GM20000 (cell line): ENCODE results near the gene BEAN1.

ENCODE experiments used
- DNase-seq: peaks from one replicate; pipeline ENCODE4 v3.0.0; 2012; ENCODE audit warnings: low spot score
- TF ChIP-seq, protein P1 (sequence below): IDR thresholded peaks from 2 replicates; pipeline ENCODE4 v1.5.1; 2012; ENCODE audit warnings: mild to moderate bottlenecking, control low read depth; ENCODE audit errors: extremely low read depth, missing control alignments

Gene BEAN1

GRCh38 chr16:66422366-66422765 lies 4.7 kb upstream of the BEAN1 start:
- no peak for DNase-seq
- TF ChIP-seq, protein P1, sequence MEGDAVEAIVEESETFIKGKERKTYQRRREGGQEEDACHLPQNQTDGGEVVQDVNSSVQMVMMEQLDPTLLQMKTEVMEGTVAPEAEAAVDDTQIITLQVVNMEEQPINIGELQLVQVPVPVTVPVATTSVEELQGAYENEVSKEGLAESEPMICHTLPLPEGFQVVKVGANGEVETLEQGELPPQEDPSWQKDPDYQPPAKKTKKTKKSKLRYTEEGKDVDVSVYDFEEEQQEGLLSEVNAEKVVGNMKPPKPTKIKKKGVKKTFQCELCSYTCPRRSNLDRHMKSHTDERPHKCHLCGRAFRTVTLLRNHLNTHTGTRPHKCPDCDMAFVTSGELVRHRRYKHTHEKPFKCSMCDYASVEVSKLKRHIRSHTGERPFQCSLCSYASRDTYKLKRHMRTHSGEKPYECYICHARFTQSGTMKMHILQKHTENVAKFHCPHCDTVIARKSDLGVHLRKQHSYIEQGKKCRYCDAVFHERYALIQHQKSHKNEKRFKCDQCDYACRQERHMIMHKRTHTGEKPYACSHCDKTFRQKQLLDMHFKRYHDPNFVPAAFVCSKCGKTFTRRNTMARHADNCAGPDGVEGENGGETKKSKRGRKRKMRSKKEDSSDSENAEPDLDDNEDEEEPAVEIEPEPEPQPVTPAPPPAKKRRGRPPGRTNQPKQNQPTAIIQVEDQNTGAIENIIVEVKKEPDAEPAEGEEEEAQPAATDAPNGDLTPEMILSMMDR: no peak

DNA sequence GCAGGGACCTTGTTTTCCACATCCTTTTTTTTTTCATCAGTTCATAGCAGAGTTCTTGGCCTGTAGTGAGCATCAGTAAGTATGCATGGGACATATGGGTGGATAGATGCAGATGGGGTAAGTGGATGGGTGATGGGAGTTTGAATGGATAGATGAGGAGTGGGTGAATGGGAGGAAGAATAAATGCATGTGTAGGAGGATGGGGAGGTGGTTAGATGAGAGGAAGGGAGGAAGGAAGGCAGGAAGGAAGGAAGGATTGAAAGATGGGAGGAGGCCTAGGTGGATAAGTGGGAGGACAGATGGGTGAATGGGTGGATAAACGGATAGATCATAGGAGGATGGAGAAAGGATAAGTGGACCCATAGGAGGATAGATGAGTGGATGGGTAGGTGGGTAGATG lies 3.9 kb upstream of the BEAN1 start:
- TF ChIP-seq, protein P1: no peak
- DNase-seq: no peak

DNA sequence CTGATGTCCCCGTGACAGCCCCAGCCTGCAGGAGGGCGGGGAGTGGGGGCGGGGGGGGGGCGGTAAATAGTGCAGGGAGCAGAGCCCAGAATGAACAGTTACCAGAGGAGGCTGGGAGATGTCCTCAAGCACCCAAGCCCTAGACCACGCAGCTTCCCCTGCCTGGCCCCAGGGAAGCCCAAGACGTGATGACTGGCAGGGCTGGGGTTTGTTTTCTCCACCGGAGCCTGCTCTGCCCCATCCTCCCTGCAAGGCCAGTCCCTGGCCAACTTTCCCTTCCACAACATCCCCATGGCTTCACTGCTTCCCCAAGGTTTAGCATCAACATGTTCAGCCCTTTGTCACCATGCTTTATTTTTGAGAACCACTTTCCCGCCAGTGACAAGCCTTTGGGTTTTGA lies 1.4 kb upstream of the BEAN1 start:
- no peak for DNase-seq
- TF ChIP-seq, protein P1: no peak

- TF ChIP-seq, protein P1: no peak
- no peak for DNase-seq
Observed at GRCh38 chr16:66426112-66427035, 721 bp upstream of the BEAN1 start.

DNA sequence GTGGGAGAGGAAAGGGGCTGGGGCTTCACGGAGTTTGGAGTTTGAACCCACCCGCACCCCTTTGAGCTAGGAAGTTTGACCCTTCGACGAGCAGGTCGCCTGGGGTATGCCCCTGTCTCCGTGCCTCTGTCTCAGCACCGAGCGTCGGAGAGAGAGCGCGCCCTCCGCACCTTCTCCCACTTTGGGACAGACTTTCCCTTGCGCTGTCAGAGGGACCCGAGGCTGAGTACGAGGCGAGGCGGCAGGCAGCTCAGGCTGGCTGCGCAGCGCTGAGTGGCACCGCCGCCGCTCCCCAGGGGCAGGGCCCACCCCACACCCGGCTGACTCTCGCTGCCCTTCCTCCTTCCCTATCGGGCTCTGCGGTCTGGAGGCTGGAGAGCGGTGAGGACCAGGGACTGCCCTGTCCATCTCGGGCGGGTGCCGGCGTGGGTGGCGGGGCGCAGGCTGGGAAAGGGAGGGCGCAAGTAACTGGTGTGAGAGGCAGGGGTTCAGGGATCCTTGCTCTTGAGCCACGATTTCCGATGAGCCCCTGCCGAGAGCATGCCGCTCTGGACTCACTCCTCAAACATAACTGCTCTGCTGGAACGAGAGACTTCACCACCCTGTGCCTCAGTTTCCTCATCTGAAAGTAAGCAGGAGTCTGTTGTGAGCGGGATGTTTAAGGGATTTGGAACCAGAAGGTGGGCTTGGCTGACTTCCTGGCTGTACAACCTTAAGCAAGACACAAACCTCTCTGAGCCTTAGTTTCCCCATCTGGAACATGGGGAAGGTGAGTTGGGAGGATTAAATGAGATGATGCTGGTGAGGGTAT lies 981 bp downstream of the BEAN1 start:
- TF ChIP-seq, protein P1: no peak
- DNase-seq: peak; percentile 38

DNA sequence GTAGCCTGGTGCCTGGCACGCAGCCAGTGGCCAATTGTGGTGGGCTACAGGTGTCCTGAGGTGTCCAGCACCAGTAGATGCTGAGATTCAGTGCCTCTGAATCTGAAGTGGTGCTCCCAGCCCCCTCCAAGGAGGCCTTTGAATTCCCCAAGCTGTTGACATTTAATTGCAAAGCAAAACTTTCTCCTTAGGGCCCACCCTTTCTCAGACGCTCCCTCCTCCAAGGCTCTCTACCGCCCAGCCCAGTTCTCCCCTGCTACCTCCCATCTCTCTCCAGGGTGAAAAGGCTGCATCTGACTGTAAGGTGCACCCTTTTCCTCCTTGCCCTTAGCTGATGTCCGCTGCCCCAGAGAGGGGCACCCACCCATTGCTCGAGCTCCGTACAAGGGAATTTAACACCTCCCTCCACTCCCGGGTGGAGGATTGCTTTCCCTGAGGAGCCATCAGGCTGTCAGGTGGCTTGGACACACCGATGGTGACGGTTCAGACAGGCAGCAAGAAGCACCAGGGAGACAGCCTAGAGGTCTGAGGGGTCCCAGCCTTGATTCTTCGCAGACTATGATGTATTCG lies 1.7 kb downstream of the BEAN1 start:
- DNase-seq: no peak
- TF ChIP-seq, protein P1: no peak

- DNase-seq: no peak
- TF ChIP-seq, protein P1: no peak
Observed at GRCh38 chr16:66429290-66429962, 2.3 kb downstream of the BEAN1 start.
